Skeletal muscle cell (primary cell): ENCODE data around the gene DSCAM.

ENCODE experiments used
- DNase-seq: peaks from one replicate; pipeline ENCODE4 v3.0.0-alpha.2; 2010; ENCODE audit warnings: low read depth
- H3K4me3 ChIP-seq: 2 replicates; pipeline ENCODE4 v1.5.1; 2011; ENCODE audit warnings: low read depth, mild to moderate bottlenecking, control low read depth, low read length, moderate library complexity

Gene DSCAM

GRCh38 chr21:40253112-40253511 lies 593.8 kb downstream of the DSCAM start:
- H3K4me3 ChIP-seq: no peak overlapping the region
- DNase-seq: no peak

- DNase-seq: no peak
- H3K4me3 ChIP-seq: no peak overlapping the region
These were observed 596.3 kb downstream of the DSCAM start for GRCh38 chr21:40250514-40251294.

- no peak overlapping the region for H3K4me3 ChIP-seq
- no peak for DNase-seq
These were observed 602.0 kb downstream of the DSCAM start for GRCh38 chr21:40244981-40245380.

GRCh38 chr21:40243685-40244084 lies 603.3 kb downstream of the DSCAM start:
- H3K4me3 ChIP-seq: no peak overlapping the region
- no peak for DNase-seq

- no peak overlapping the region for H3K4me3 ChIP-seq
- no peak for DNase-seq
These were observed 604.2 kb downstream of the DSCAM start for GRCh38 chr21:40242586-40243265.

- H3K4me3 ChIP-seq: no peak overlapping the region
- no peak for DNase-seq
These were observed 611.4 kb downstream of the DSCAM start for GRCh38 chr21:40235528-40235927.

- no peak overlapping the region for H3K4me3 ChIP-seq
- DNase-seq: no peak
These were observed 615.0 kb downstream of the DSCAM start for GRCh38 chr21:40231979-40232378.

- DNase-seq: no peak
- H3K4me3 ChIP-seq: no peak overlapping the region
These were observed 619.9 kb downstream of the DSCAM start for GRCh38 chr21:40227096-40227495.

GRCh38 chr21:40215941-40216340 lies 631.0 kb downstream of the DSCAM start:
- no peak for DNase-seq
- no peak overlapping the region for H3K4me3 ChIP-seq

GRCh38 chr21:40210251-40210650 lies 636.7 kb downstream of the DSCAM start:
- no peak for DNase-seq
- H3K4me3 ChIP-seq: no peak overlapping the region

- no peak overlapping the region for H3K4me3 ChIP-seq
- DNase-seq: no peak
These were observed 638.0 kb downstream of the DSCAM start for GRCh38 chr21:40208948-40209345.

- H3K4me3 ChIP-seq: no peak overlapping the region
These were observed 638.6 kb downstream of the DSCAM start for GRCh38 chr21:40208206-40208947.

GRCh38 chr21:40200946-40201345 lies 646.0 kb downstream of the DSCAM start:
- no peak for DNase-seq
- H3K4me3 ChIP-seq: no peak overlapping the region

More at GRCh38 chr21:40208206-40208947, 638.6 kb downstream of the DSCAM start:
- no peak for DNase-seq

GRCh38 chr21:40200126-40200525 lies 646.8 kb downstream of the DSCAM start:
- no peak for DNase-seq
- no peak overlapping the region for H3K4me3 ChIP-seq

- DNase-seq: no peak
- H3K4me3 ChIP-seq: no peak overlapping the region
These were observed 652.6 kb downstream of the DSCAM start for GRCh38 chr21:40194185-40194980.

GRCh38 chr21:40191616-40192015 lies 655.3 kb downstream of the DSCAM start:
- no peak for DNase-seq
- H3K4me3 ChIP-seq: no peak overlapping the region

- no peak overlapping the region for H3K4me3 ChIP-seq
- DNase-seq: no peak
These were observed 655.8 kb downstream of the DSCAM start for GRCh38 chr21:40191196-40191595.

- H3K4me3 ChIP-seq: no peak overlapping the region
- no peak for DNase-seq
These were observed 658.9 kb downstream of the DSCAM start for GRCh38 chr21:40187946-40188654.

GRCh38 chr21:40187244-40187643 lies 659.7 kb downstream of the DSCAM start:
- H3K4me3 ChIP-seq: no peak overlapping the region
- no peak for DNase-seq
